OCI-LY1 (cell line): Measurements from ENCODE around the gene ARHGEF28.

Experiments used
- H2AFZ ChIP-seq: fragments of 200-600 bp; sonication (generic), shearing (Covaris generic); 2 replicates; pipeline ENCODE4 v1.6.0; 2014; ENCODE audit warnings: antibody characterized with exemption, mild to moderate bottlenecking, low read length
- H3F3A ChIP-seq: fragments of 200-600 bp; sonication (generic), shearing (Covaris generic); 2 replicates; pipeline ENCODE4 v1.6.0; 2014; ENCODE audit warnings: mild to moderate bottlenecking, antibody characterized with exemption, low read length, moderate library complexity; ENCODE audit not compliant: insufficient read depth
- H3K27ac ChIP-seq: fragments of 200-600 bp; sonication (generic); 2 replicates; pipeline ENCODE4 v1.5.1; 2014; ENCODE audit warnings: low read length, mixed run types, mild to moderate bottlenecking, low read depth; ENCODE audit not compliant: poor library complexity, severe bottlenecking
- H3K27me3 ChIP-seq: fragments of 200-600 bp; sonication (generic); 2 replicates; pipeline ENCODE4 v1.6.0; 2014; ENCODE audit warnings: antibody characterized with exemption, mild to moderate bottlenecking, low read length, moderate library complexity; ENCODE audit not compliant: insufficient read depth
- H3K36me3 ChIP-seq: fragments of 200-600 bp; sonication (generic); 2 replicates; pipeline ENCODE4 v1.6.1; 2014; ENCODE audit warnings: mild to moderate bottlenecking, antibody characterized with exemption, low read length, moderate library complexity, mixed read lengths; ENCODE audit not compliant: insufficient read depth
- H3K4me1 ChIP-seq: fragments of 200-600 bp; sonication (generic); 2 replicates; pipeline ENCODE4 v1.5.1; 2014; ENCODE audit warnings: mild to moderate bottlenecking, low read length, moderate library complexity; ENCODE audit not compliant: insufficient read depth, severe bottlenecking
- H3K4me2 ChIP-seq: fragments of 200-600 bp; sonication (generic), shearing (Covaris generic); 2 replicates; pipeline ENCODE4 v1.6.1; 2014; ENCODE audit warnings: low read length
- H3K4me3 ChIP-seq: fragments of 200-600 bp; sonication (generic); 2 replicates; pipeline ENCODE4 v1.5.1; 2014; ENCODE audit warnings: low read length, low read depth, mild to moderate bottlenecking, mixed read lengths; ENCODE audit not compliant: poor library complexity, severe bottlenecking
- H3K79me2 ChIP-seq: fragments of 200-600 bp; shearing (Covaris generic); 2 replicates; pipeline ENCODE4 v1.6.1; 2016; ENCODE audit warnings: mixed run types, low read length, mixed read lengths; ENCODE audit not compliant: insufficient read depth
- H3K9ac ChIP-seq: fragments of 200-600 bp; sonication (generic), shearing (Covaris generic); 2 replicates; pipeline ENCODE4 v1.6.1; 2014; ENCODE audit warnings: mild to moderate bottlenecking, low read length, mixed read lengths
- H3K9me2 ChIP-seq: fragments of 200-600 bp; sonication (generic), shearing (Covaris generic); 2 replicates; pipeline ENCODE4 v1.6.1; 2014; ENCODE audit warnings: low read depth, mild to moderate bottlenecking, low read length, mixed read lengths
- H3K9me3 ChIP-seq: fragments of 200-600 bp; shearing (Covaris generic); 2 replicates; pipeline ENCODE4 v1.6.1; 2014; ENCODE audit warnings: low read length, mixed read lengths
- H4K20me1 ChIP-seq: fragments of 200-600 bp; sonication (generic), shearing (Covaris generic); 2 replicates; pipeline ENCODE4 v1.6.0; 2016; ENCODE audit warnings: mild to moderate bottlenecking, low read length; ENCODE audit not compliant: insufficient read depth
- CTCF ChIP-seq: fragments of 200-600 bp; sonication (generic), shearing (Covaris generic); IDR thresholded peaks from 2 replicates; pipeline ENCODE4 v1.5.1; 2017; ENCODE audit warnings: mild to moderate bottlenecking, antibody characterized with exemption, low read length, moderate library complexity, mixed read lengths
- EZH2 ChIP-seq: fragments of 200-600 bp; sonication (generic), shearing (Covaris generic); IDR thresholded peaks from 2 replicates; pipeline ENCODE4 v1.8.0; 2017; ENCODE audit warnings: borderline replicate concordance, mixed run types, mild to moderate bottlenecking, antibody characterized with exemption, low read length, moderate library complexity, mixed read lengths

Gene ARHGEF28

GRCh38 chr5:73903169-73903568 is 277.2 kb downstream of the ARHGEF28 start:
- H3K27me3 ChIP-seq = no peaks in the 10 kb centered on the region; the same call in 1 of the 2 replicates
- no peaks in the 10 kb centered on the region for H3F3A ChIP-seq
- no peaks in the 10 kb centered on the region for H3K79me2 ChIP-seq
- no peak overlapping the region for H3K27ac ChIP-seq
- no peak overlapping the region for H3K9ac ChIP-seq
- H3K4me1 ChIP-seq = no peaks in the 10 kb centered on the region
- no peak overlapping the region for H3K4me3 ChIP-seq
- TF ChIP-seq CTCF = no peak
- TF ChIP-seq EZH2 = no peak
- H3K9me2 ChIP-seq = no peaks in the 10 kb centered on the region
- no peak overlapping the region for H3K4me2 ChIP-seq
- H3K9me3 ChIP-seq = no peaks in the 10 kb centered on the region
- H3K36me3 ChIP-seq = no peaks in the 10 kb centered on the region
- H4K20me1 ChIP-seq = no peaks in the 10 kb centered on the region
- H2AFZ ChIP-seq = no peak overlapping the region

GRCh38 chr5:73906277-73906676 is 280.3 kb downstream of the ARHGEF28 start:
- no peaks in the 10 kb centered on the region for H3K4me1 ChIP-seq
- no peaks in the 10 kb centered on the region for H3K79me2 ChIP-seq
- no peak overlapping the region for H3K27ac ChIP-seq
- no peaks in the 10 kb centered on the region for H3K27me3 ChIP-seq
- no peaks in the 10 kb centered on the region for H3K9me3 ChIP-seq
- TF ChIP-seq EZH2 = no peak
- TF ChIP-seq CTCF = no peak
- no peak overlapping the region for H3K9ac ChIP-seq
- H4K20me1 ChIP-seq = no peaks in the 10 kb centered on the region
- no peak overlapping the region for H3K4me3 ChIP-seq
- no peaks in the 10 kb centered on the region for H3F3A ChIP-seq
- no peaks in the 10 kb centered on the region for H3K9me2 ChIP-seq
- no peaks in the 10 kb centered on the region for H3K36me3 ChIP-seq
- H2AFZ ChIP-seq = no peak overlapping the region
- no peak overlapping the region for H3K4me2 ChIP-seq

- Histone ChIP-seq H3F3A (no peaks in the 10 kb centered on the region), H3K79me2 (no peaks in the 10 kb centered on the region), H3K27ac (no peak overlapping the region), H3K9me2 (no peaks in the 10 kb centered on the region), H3K27me3 (no peaks in the 10 kb centered on the region), H3K9ac (no peak overlapping the region), H4K20me1 (no peaks in the 10 kb centered on the region), H2AFZ (no peak overlapping the region), H3K36me3 (no peaks in the 10 kb centered on the region), H3K4me1 (no peaks in the 10 kb centered on the region), H3K9me3 (no peaks in the 10 kb centered on the region), H3K4me2 (no peak overlapping the region), H3K4me3 (no peak overlapping the region)
- TF ChIP-seq EZH2 (no peak), CTCF (no peak)
Measured at GRCh38 chr5:73907164-73907563, 281.2 kb downstream of the ARHGEF28 start.
